ENCODE data around the gene TNFSF10.

TNFSF10 gene

GRCh38 chr3:172516318-172517214 is 6.7 kb downstream of the TNFSF10 start:
- DNase-seq, result no peak

DNA sequence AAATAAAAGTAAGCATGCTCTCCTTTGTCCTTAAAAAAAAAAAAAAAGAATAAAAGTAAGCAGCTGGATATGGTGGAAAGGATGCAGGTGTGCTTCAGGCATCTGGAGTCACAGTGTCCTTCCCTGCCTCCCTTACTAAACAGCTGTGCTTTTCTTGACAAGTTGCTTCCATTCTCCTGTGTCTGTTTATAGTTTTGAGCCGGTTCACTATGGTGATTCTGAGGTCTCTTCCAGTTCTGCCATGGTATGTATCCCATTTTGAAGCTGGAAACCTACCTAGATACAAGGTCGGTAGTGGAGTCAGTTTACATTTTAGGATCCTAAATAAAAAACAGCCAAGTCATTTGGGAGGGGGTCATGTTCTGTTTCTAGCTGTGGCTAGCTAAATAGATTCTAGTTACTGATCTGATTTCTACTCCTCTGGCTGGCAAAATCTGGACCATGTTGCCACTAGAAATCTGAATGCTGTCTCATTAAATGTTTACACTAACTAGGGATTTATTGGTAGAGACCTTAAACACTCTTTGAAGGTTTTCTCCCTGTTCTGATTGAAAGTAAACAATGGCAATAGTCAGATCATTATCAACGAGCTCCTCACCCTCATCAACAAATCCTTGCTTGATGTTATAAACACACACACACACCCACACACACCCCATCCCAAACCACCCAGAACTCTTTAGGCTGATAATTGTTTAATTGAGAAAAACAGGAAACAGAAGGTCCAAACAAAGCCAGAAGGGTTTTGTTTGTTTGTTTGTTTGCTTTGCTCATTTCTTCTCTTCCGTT is 7.9 kb downstream of the TNFSF10 start:
- no peak for DNase-seq

DNA sequence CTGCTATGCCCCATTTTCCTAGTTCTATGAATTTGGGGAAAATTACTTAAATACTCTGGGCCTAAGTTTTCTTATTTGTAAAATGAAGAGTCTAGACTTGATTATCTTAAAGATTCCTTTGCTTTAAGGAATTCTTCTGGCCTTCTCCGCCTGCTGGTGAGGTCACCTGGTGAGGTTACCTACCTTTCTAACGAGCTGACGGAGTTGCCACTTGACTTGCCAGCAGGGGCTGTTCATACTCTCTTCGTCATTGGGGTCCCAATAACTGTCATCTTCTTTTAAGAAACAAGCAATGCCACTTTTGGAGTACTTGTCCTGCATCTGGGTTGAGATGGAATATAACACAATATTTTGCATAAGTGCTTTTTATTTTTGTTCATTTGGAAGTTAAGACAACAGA is 8.6 kb downstream of the TNFSF10 start:
- DNase-seq, result no peak

DNA sequence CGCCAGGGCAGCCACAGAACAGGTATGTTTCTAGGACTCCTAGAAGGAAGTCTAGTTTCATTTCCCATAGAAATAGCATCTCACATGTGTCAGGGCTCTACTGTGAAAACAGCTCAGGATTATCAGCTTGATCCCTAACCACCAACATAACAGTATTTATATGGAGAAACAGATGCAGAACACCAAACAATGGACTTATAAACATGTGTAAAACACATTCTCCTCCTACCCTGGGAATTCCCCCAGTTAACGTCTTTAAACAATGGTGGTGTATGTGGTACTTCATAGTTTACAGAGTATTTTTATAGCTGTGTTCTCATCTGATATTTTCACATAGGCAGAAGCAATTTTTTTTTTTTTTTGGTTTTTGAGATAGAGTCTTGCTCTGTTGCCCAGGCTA is 9.7 kb downstream of the TNFSF10 start:
- DNase-seq, result no peak

DNA sequence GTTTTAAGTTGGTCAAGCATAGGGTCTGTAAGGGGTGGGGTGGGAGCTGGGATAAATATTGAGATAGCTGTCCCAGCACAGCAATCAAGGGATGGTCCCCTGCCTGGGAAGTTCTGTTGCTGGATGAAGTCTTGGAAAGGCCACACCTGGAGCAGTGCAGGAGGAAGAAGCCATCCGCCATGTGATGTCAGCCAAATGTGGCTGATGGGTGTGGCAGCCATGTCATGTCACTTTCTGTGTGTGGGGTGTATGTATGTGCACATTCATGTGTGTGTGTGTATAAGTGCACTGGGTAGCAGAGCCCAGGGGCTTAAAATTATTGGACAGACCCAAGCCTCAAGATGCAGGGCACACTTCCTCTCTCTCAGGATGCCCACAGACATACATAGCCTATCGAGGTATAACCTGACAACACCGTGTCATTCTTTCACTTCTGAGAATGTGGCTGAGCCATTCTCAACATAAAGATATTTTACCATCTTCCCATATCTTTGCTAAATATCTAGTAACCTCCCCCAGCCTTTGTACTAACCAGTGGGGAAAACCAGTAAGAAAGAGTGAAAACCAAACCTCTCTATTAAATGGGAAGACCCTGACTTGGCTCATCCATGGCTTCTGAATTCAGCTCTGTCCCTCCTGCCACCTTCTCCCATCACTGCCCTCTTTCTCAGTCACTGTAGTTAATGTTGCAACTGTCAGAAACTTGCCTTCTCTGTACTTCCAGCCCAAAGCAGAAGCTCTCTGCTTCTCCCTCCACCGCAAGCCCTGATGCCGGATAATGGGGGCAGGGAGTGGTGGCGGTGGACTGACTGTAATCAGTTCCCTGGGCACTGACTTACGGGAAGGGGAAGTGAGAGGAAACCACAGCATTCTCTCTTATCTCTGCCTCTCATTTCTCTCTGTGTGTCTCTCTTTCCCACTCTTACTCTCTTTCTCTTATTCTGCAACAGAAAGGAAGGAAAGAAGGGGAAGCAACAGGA is 11.2 kb downstream of the TNFSF10 start:
- peak; percentile 40 to 74 for DNase-seq

GRCh38 chr3:172506094-172506493 is 17.1 kb downstream of the TNFSF10 start:
- DNase-seq, result no peak

DNA sequence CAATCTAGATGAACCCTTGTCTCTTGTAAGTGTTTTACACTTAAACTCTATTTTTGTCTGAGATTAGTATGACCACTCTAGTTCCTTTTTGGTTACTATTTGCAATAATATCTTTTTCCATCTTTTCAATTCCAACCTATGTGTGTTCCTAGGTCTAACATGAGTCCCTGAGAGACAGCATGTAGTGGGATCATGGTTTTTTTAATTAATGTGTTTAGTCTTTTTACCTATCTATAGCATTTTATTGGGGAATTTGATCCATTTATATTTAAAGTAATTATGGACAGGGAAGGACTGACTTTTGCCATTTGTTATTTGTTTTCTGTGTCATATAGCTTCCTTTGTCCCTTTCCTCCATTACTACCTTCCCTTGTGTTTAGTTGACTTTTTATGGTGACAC is 21.7 kb downstream of the TNFSF10 start:
- no peak for DNase-seq

- DNase-seq, result peak; percentile 75 to 78
Measured at GRCh38 chr3:172490198-172490669, 33.0 kb downstream of the TNFSF10 start.

GRCh38 chr3:172478116-172478515 is 45.1 kb downstream of the TNFSF10 start:
- no peak for DNase-seq

DNA sequence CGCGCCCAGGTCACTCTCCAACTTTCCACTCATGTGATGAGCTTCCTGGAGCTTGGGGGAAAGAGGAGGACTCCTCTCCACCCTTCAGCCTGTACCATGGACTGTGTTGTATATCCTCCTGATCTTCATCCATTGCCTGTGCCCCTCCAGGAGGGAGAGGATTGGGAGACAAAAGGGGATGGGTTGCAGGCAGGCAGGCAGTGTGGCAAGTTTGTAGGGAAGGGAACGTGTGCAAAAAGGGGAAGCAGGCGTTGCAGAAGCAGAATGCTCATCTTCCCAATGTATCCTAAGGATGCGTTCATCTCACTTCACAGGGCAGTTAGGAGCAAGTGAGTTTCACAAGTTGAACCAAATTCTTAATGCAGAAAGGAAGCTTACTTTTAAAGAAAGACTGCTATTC is 46.9 kb downstream of the TNFSF10 start:
- no peak for DNase-seq

DNA sequence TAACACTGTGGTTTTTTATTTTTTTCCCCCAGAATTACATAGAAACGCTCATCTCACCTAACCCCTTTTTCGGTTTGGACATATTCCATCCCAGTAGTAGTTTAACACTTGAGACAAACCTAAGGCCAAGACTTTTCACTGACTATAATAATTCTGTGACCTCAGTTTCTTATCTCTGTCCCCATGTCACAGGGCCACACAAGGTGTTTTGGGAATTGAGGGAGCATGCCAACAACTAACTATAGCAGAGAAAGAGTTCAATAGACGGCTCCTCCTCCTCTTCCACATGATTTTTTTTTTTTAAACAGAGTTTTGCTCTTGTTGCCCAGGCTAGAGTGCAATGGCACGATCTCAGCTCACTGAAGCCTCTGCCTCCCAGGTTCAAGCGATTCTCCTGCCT is 47.5 kb downstream of the TNFSF10 start:
- no peak for DNase-seq

DNA sequence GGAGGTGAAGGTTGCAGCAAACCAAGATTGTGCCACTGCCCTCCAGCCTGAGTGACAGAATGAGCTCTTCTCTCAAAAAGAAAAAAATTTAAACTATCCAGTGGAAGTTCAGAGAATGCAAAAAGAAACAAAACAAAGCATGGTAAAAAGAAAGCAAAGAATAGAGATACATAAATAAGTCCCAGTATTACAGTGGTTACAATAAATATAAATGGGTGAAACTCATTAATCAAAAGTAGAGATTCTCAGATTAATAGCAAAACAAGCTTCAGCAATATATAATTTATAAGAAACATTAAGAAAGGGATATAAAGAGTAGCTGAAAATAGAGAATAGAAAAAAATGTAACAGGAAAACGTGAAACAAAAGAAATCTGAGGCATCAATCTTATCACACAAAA is 51.3 kb downstream of the TNFSF10 start:
- DNase-seq, result no peak

GRCh38 chr3:172470588-172470987 is 52.6 kb downstream of the TNFSF10 start:
- no peak for DNase-seq

- DNase-seq, result no peak
Measured at GRCh38 chr3:172467170-172467824, 55.9 kb downstream of the TNFSF10 start.

DNA sequence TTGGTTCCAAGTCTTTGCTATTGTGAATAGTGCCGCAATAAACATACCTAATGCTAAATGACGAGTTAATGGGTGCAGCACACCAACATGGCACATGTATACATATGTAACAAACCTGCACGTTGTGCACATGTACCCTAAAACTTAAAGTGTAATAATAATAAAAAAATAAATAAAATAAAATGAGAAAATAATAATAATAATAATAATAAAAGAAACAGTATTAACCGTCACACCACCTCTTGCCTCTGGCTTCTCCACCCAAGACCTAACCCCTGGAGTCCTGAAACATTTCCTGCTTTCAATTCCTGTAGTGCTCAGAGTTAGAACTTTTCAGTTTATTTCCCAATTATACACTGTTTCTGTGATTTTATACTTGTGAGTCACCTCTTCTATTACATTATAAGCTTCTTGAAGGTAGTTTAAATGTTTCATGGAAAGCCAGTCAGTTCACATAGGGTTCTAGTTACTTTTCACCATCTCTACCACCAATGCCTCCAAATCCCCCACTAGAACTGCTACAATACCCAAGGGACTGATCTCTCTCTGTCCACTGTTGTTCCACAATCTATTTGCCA is 56.6 kb downstream of the TNFSF10 start:
- DNase-seq, result no peak

DNA sequence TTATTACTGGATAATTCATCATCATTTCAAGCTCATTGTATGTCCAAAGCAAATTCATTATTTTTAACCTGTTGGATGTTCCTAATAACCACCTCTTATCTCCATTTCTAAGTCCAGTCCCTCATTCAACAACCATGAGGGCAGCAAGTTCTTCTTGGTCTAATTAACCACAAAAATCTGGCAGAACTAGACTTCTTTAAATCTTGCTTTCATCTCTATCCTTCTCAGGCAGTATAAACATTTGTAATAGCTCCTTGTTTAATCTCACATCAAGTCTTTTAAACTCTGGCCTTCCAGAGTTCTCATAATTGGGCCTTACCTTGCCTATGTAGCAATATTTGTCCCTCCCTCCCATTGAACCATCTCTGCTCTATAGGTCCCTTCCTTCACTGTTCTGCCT is 57.9 kb downstream of the TNFSF10 start:
- DNase-seq, result no peak

GRCh38 chr3:172464306-172464705 is 58.9 kb downstream of the TNFSF10 start:
- no peak for DNase-seq

DNA sequence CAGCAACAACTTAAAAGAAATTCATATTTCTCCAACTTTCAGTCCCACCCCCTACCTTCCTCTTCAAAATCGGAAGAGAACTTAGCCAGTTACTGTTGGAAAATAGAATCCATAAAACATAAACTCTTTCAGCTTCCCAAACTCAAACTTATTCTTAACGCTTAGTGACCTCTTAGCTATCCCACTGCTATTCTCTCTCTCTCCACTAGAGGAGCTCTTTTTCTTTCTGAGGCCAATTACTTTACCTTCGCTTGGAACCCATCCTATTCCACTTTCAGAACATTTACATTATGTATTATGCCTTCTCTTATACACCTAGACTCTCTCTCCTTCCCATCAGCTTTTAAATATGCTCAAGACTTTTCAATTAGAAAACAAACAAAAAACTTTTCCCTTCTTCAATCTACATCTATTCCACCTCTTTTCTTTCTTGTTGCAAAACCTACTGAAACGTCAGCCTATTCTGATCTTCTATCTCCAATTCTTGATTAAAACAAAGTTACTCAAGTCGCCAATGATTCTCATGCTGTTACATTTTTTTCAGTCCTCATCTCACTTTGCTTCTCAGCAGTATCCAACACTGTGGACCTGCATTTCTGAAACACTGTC is 61.6 kb downstream of the TNFSF10 start:
- DNase-seq, result no peak

GRCh38 chr3:172456404-172456803 is 66.8 kb downstream of the TNFSF10 start:
- DNase-seq, result no peak

Measured in stimulated activated CD4-positive, alpha-beta T cell treated with anti-CD3 and anti-CD28 coated beads, Interleukin-4, amount 100 ng/mL, for 4 hours (primary cell).